NCI-H2227 (cell line): ENCODE data around the gene RTCA.
"Not testable (repeated sequence)": the region's sequence is repeated elsewhere in the genome, so short reads cannot be mapped to it uniquely, and the experiment has no call there.

Experiments
- DNase-seq: peaks from one replicate; lab custom pipeline; 2025; ENCODE audit not compliant: unreplicated experiment; lab: John Stamatoyannopoulos, UW

The RTCA gene

GRCh38 chr1:100305954-100306353, 39.9 kb downstream of the RTCA start:
- DNase-seq, result no peak

GRCh38 chr1:100306735-100307313, 40.8 kb downstream of the RTCA start:
- no peak for DNase-seq

GRCh38 chr1:100308777-100309176, 42.8 kb downstream of the RTCA start:
- DNase-seq, result no peak

- DNase-seq, result no peak
Measured at GRCh38 chr1:100309863-100310262, 43.8 kb downstream of the RTCA start.

GRCh38 chr1:100313382-100313781, 47.4 kb downstream of the RTCA start:
- DNase-seq, result no peak

GRCh38 chr1:100316622-100317021, 50.6 kb downstream of the RTCA start:
- DNase-seq, result no peak

- DNase-seq, result no peak
Measured at GRCh38 chr1:100320311-100321099, 54.5 kb downstream of the RTCA start.

GRCh38 chr1:100321100-100321493, 55.1 kb downstream of the RTCA start:
- DNase-seq, result no peak

GRCh38 chr1:100321506-100321905, 55.5 kb downstream of the RTCA start:
- no peak for DNase-seq

GRCh38 chr1:100322436-100323211, 56.6 kb downstream of the RTCA start:
- no peak for DNase-seq

- DNase-seq, result no peak
Measured at GRCh38 chr1:100323419-100324106, 57.5 kb downstream of the RTCA start.

GRCh38 chr1:100325415-100326324, 59.7 kb downstream of the RTCA start:
- no peak for DNase-seq

GRCh38 chr1:100326325-100326670, 60.3 kb downstream of the RTCA start:
- DNase-seq, result not testable (repeated sequence)

GRCh38 chr1:100328133-100328532, 62.1 kb downstream of the RTCA start:
- no peak for DNase-seq

- not testable (repeated sequence) for DNase-seq
Measured at GRCh38 chr1:100331146-100331545, 65.1 kb downstream of the RTCA start.

- DNase-seq, result no peak
Measured at GRCh38 chr1:100332331-100332730, 66.3 kb downstream of the RTCA start.

- DNase-seq, result no peak
Measured at GRCh38 chr1:100335436-100335835, 69.4 kb downstream of the RTCA start.

- DNase-seq, result not testable (repeated sequence)
Measured at GRCh38 chr1:100337878-100338277, 71.9 kb downstream of the RTCA start.

- not testable (repeated sequence) for DNase-seq
Measured at GRCh38 chr1:100339735-100340134, 73.7 kb downstream of the RTCA start.

GRCh38 chr1:100340494-100340893, 74.5 kb downstream of the RTCA start:
- DNase-seq, result no peak
